CD14-positive monocyte (primary cell): Measurements from ENCODE around the gene KRTAP1-3. TPM values are rescaled to one million over a fixed set of nuclear protein-coding genes. Genes with fewer than 3 reads are reported as not detected.

Source experiments
- DNase-seq, 3 donors: peaks; one replicate each; pipeline ENCODE4 v3.0.0-alpha.2; 2011 to 2022
- H2AFZ ChIP-seq: 2 replicates; pipeline ENCODE4 v1.6.0; 2012; ENCODE audit warnings: mild to moderate bottlenecking, low read depth, low read length, inconsistent platforms; ENCODE audit not compliant: insufficient read depth, poor library complexity, severe bottlenecking
- H3K27ac ChIP-seq, 2 donors: 1 replicate in 1 of 2; 2 replicates in 1 of 2; pipeline ENCODE4 v1.5.1; 2012 to 2013; ENCODE audit warnings: low read length in 2 of 2, control low read depth in 1 of 2, inconsistent platforms in 1 of 2, low read depth in 1 of 2, mild to moderate bottlenecking in 1 of 2
- H3K27me3 ChIP-seq, 2 donors: one replicate each; pipeline versions ENCODE4 v1.6.0 to v1.6.1; 2011 to 2013; ENCODE audit warnings: low read length in 2 of 2; ENCODE audit not compliant: control insufficient read depth in 2 of 2, insufficient read depth in 2 of 2
- H3K36me3 ChIP-seq, 2 donors: replicated peaks in 1 of 2; 1 replicate in 1 of 2; 2 replicates in 1 of 2; pipeline versions ENCODE4 v1.5.1 to v1.6.1; 2012 to 2013; ENCODE audit warnings: low read length in 2 of 2, control low read depth in 1 of 2, inconsistent platforms in 1 of 2, mild to moderate bottlenecking in 1 of 2; ENCODE audit not compliant: insufficient read depth in 2 of 2, control insufficient read depth in 1 of 2
- H3K4me1 ChIP-seq, 2 donors: 1 replicate in 1 of 2; 2 replicates in 1 of 2; pipeline versions ENCODE4 v1.5.1 to v1.6.1; 2012 to 2013; ENCODE audit warnings: low read length in 2 of 2, control low read depth in 1 of 2, inconsistent platforms in 1 of 2, mild to moderate bottlenecking in 1 of 2, moderate library complexity in 1 of 2; ENCODE audit not compliant: insufficient read depth in 2 of 2, control insufficient read depth in 1 of 2
- H3K4me2 ChIP-seq: replicated peaks from 2 replicates; pipeline ENCODE3; 2012; ENCODE audit warnings: low read length, moderate library complexity, mild to moderate bottlenecking; ENCODE audit not compliant: poor library complexity, severe bottlenecking; ENCODE audit errors: extremely low read depth
- H3K4me3 ChIP-seq, 3 experiments: fragments of 200-600 bp in 1 of 3; sonication (generic) in 1 of 3; replicated peaks in 1 of 3; 1 replicate in 2 of 3; 2 replicates in 1 of 3; pipeline ENCODE4 v1.5.1; 2011 to 2013; ENCODE audit warnings: low read length in 3 of 3, mild to moderate bottlenecking in 3 of 3, control low read depth in 2 of 3, low read depth in 2 of 3, inconsistent platforms in 1 of 3, moderate library complexity in 1 of 3
- H3K79me2 ChIP-seq: 2 replicates; pipeline ENCODE4 v1.6.0; 2012; ENCODE audit warnings: mild to moderate bottlenecking, control low read depth, inconsistent platforms, low read length, moderate library complexity; ENCODE audit not compliant: insufficient read depth
- H3K9ac ChIP-seq: 2 replicates; pipeline ENCODE4 v1.6.0; 2017; ENCODE audit warnings: low read length, mild to moderate bottlenecking; ENCODE audit not compliant: insufficient read depth, poor library complexity, severe bottlenecking
- H3K9me3 ChIP-seq, 2 donors: replicated peaks in 1 of 2; 1 replicate in 1 of 2; 2 replicates in 1 of 2; pipeline versions ENCODE4 v1.5.1 to v1.6.1; 2012 to 2013; ENCODE audit warnings: low read length in 2 of 2, control low read depth in 1 of 2; ENCODE audit not compliant: control insufficient read depth in 1 of 2, insufficient read depth in 1 of 2
- H4K20me1 ChIP-seq: 2 replicates; pipeline ENCODE4 v1.6.0; 2012; ENCODE audit warnings: mild to moderate bottlenecking, low read length, control low read depth, moderate library complexity; ENCODE audit not compliant: insufficient read depth
- H3K27ac Mint-ChIP-seq, 7 donors: one replicate each; pipeline ENCODE4 v1.8.0; 2020; ENCODE audit warnings: mild to moderate bottlenecking in 7 of 7, mixed read lengths in 7 of 7, moderate library complexity in 6 of 7, inconsistent platforms in 2 of 7
- H3K27me3 Mint-ChIP-seq, 3 donors: one replicate each; pipeline ENCODE4 v1.8.0; 2021 to 2022; ENCODE audit warnings: low read depth in 3 of 3, mild to moderate bottlenecking in 3 of 3, mixed read lengths in 3 of 3, moderate library complexity in 3 of 3, inconsistent platforms in 1 of 3
- H3K36me3 Mint-ChIP-seq, 2 donors: one replicate each; pipeline ENCODE4 v1.8.0; 2020; ENCODE audit warnings: mixed read lengths in 2 of 2, inconsistent platforms in 1 of 2, mild to moderate bottlenecking in 1 of 2
- H3K4me1 Mint-ChIP-seq: one replicate; pipeline ENCODE4 v1.8.0; 2020; ENCODE audit warnings: mild to moderate bottlenecking, mixed read lengths
- H3K4me3 Mint-ChIP-seq, 2 donors: one replicate each; pipeline ENCODE4 v1.8.0; 2020; ENCODE audit warnings: mild to moderate bottlenecking in 2 of 2, mixed read lengths in 2 of 2, moderate library complexity in 1 of 2
- H3K9me3 Mint-ChIP-seq, 7 donors: one replicate each; pipeline ENCODE4 v1.8.0; 2020 to 2022; ENCODE audit warnings: mixed read lengths in 7 of 7, mild to moderate bottlenecking in 6 of 7, moderate library complexity in 6 of 7, inconsistent platforms in 2 of 7
- WGBS: methylation state at CpG from one replicate; pipeline ENCODE4 v1.1.5; 2013; ENCODE audit warnings: missing lambda C conversion rate; ENCODE audit not compliant: insufficient coverage; 5-methylcytosine and 5-hydroxymethylcytosine counted together
- intact Hi-C, 2 donors: fragments of 100-400 bp; cut with micrococcal nuclease; formaldehyde crosslinking; loops; one replicate each; pipeline versions ENCODE4 v1.15.0 to v1.15.1; 2023
- polyA plus RNA-seq, 3 donors: library from polyadenylated mRNA; depleted of rRNA in 1 of 3; unstranded in 2 of 3; stranded (reverse) in 1 of 3; fragments of 300-500 nt in 2 of 3; fragments of >200 nt in 1 of 3; fragmentation: Illumina TruSeq in 2 of 3; gene quantifications; 1 replicate in 2 of 3; 2 replicates in 1 of 3; pipeline ENCODE4 v1.2.3, GENCODE V29; 2012 to 2021
- TF ChIP-seq, protein P1 (sequence below): fragments of 200-600 bp; IDR thresholded peaks from one replicate; pipeline ENCODE4 v1.8.0; 2022; ENCODE audit warnings: antibody characterized with exemption, mild to moderate bottlenecking

Gene KRTAP1-3
- polyA plus RNA-seq, 3 donors, result not detected

DNA sequence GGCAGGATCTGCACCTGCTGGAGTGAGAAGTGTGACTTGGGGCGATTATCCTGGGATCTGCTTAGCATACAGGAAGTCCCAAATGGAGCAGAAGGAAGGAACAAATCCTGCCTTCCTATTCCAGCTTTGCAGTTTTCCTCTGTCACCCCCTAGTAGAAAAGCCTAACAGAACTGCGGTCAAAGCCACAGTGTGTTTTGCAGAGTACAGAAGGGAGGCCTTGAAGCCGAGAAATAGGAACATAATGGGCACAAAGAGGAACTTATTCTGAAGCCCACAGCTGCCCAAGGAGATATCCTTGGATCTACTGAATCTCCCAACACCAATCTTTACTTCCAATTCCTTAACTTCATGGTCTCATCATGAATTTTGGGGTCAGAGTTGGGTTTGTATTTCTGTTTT lies 16.1 kb downstream of the KRTAP1-3 start:
- H3K27me3 ChIP-seq, result no peaks in the 10 kb centered on the region
- no peaks in the 10 kb centered on the region for H3K79me2 ChIP-seq
- Mint-ChIP-seq H3K36me3 (no peaks in the 10 kb centered on the region), H3K9me3 (peaks cover 0 to 6% (median 0%) of the 10 kb centered on the region in 7 donors), H3K27me3 (peaks cover 0 to 2% (median 2%) of the 10 kb centered on the region in 3 donors), H3K27ac (no peak overlapping the region), H3K4me1 (no peaks in the 10 kb centered on the region), H3K4me3 (no peak overlapping the region)
- H3K27ac ChIP-seq, result no peak overlapping the region
- intact Hi-C loops, result no loop called here
- TF ChIP-seq, protein P1, sequence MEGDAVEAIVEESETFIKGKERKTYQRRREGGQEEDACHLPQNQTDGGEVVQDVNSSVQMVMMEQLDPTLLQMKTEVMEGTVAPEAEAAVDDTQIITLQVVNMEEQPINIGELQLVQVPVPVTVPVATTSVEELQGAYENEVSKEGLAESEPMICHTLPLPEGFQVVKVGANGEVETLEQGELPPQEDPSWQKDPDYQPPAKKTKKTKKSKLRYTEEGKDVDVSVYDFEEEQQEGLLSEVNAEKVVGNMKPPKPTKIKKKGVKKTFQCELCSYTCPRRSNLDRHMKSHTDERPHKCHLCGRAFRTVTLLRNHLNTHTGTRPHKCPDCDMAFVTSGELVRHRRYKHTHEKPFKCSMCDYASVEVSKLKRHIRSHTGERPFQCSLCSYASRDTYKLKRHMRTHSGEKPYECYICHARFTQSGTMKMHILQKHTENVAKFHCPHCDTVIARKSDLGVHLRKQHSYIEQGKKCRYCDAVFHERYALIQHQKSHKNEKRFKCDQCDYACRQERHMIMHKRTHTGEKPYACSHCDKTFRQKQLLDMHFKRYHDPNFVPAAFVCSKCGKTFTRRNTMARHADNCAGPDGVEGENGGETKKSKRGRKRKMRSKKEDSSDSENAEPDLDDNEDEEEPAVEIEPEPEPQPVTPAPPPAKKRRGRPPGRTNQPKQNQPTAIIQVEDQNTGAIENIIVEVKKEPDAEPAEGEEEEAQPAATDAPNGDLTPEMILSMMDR, result no peak
- DNase-seq, result no peak
- H3K9me3 ChIP-seq, result no peaks in the 10 kb centered on the region
- no peak overlapping the region for H3K4me2 ChIP-seq
- H3K9ac ChIP-seq, result no peak overlapping the region
- H3K36me3 ChIP-seq, result no peaks in the 10 kb centered on the region
- H4K20me1 ChIP-seq, result no peaks in the 10 kb centered on the region
- no peaks in the 10 kb centered on the region for H3K4me1 ChIP-seq
- H2AFZ ChIP-seq, result no peak overlapping the region
- WGBS, result no CpG with 5 or more reads among the region's 3 CpGs
- H3K4me3 ChIP-seq, result no peak overlapping the region

DNA sequence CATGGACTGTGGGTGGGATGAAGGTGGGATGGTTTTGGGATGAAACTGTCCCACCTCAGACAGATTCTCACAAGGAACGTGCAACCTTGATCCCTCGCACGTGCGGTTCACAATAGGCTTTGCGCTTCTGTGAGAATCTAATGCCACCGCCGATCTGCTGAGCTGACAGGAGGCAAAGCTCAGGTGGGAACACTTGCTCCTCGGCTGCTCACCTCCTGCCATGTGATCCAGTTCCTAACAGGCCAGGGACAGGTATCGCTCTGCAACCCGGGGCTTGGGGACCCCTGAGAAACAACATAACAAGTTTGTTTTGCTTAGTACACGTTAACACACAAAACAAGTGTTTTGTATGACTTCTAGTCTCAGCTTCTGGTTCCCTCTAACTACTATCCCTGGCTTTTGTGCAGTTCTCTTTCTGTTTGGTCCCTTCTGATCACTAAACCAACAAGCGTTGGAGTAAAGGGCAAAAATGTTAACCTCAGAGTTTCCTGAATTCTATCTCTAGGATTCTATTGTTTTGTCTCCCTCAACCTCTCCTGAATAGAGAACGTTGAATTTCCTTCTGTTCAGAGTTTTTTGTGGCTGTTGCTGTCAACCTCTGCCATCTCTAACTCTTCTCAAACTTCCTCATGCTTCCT lies 18.0 kb downstream of the KRTAP1-3 start:
- Histone ChIP-seq H3K36me3 (no peaks in the 10 kb centered on the region), H3K9ac (no peak overlapping the region), H3K4me3 (no peak overlapping the region), H3K4me2 (no peak overlapping the region), H3K9me3 (no peaks in the 10 kb centered on the region), H3K27me3 (no peaks in the 10 kb centered on the region), H4K20me1 (no peaks in the 10 kb centered on the region), H3K27ac (no peak overlapping the region), H2AFZ (no peak overlapping the region), H3K79me2 (no peaks in the 10 kb centered on the region), H3K4me1 (no peaks in the 10 kb centered on the region)
- no peak overlapping the region for H3K27ac Mint-ChIP-seq
- peaks cover 0 to 2% (median 2%) of the 10 kb centered on the region in 3 donors for H3K27me3 Mint-ChIP-seq
- no peaks in the 10 kb centered on the region for H3K4me1 Mint-ChIP-seq
- no peak for DNase-seq
- TF ChIP-seq, protein P1, result no peak
- intact Hi-C loops, result no loop called here
- peaks cover 0 to 6% (median 0%) of the 10 kb centered on the region in 7 donors for H3K9me3 Mint-ChIP-seq
- 86% methylated on average over 9 of the region's 13 CpGs for WGBS
- H3K4me3 Mint-ChIP-seq, result no peak overlapping the region
- H3K36me3 Mint-ChIP-seq, result no peaks in the 10 kb centered on the region
